Placental epithelial cell (primary cell): ENCODE data around the gene SPPL3. TPM values are rescaled to one million over a fixed set of nuclear protein-coding genes. Genes with fewer than 3 reads are reported as not detected.

Experiments used
- total RNA-seq: library from RNA; depleted of rRNA; stranded (reverse); fragments of >200 nt; gene quantifications from 2 replicates; pipeline ENCODE4 v1.2.3, GENCODE V29; 2012

SPPL3 gene
- total RNA-seq = 7.1 and 11.7 TPM in 2 replicates

GRCh38 chr12:120904197-120904773 lies at the start of gene SPPL3:
Gene SPPL3 (minus strand): TSS chr12:120904358. CDS start chr12:120903867, 491 bp downstream.

GRCh38 chr12:120725659-120726509 lies 178.3 kb downstream of the SPPL3 start, which contains the start of gene ACADS:
Gene ACADS (plus strand): TSS chr12:120725826. CDS start chr12:120725886, 60 bp downstream.

Other genes starting within 250 kb of the SPPL3 start
- 65.6 and 112 TPM in 2 replicates for gene MLEC, start 217.2 kb downstream of the SPPL3 start, total RNA-seq
- gene UNC119B, start 193.9 kb downstream of the SPPL3 start, total RNA-seq = 21.3 and 26.3 TPM in 2 replicates
- gene ACADS, start 178.5 kb downstream of the SPPL3 start, total RNA-seq = 11.7 and 12.2 TPM in 2 replicates
- gene HNF1A, start 74.2 kb upstream of the SPPL3 start, total RNA-seq = not detected in 2 replicates
- 8.5 and 9.8 TPM in 2 replicates for gene C12orf43, start 112.1 kb upstream of the SPPL3 start, total RNA-seq
- not detected in 2 replicates for gene OASL, start 134.9 kb upstream of the SPPL3 start, total RNA-seq
- gene P2RX7, start 228.5 kb upstream of the SPPL3 start, total RNA-seq = under 0.01 TPM in 1 of 2 replicates, not detected in the other